Body of pancreas (tissue), 4 donors: ENCODE measurements around the gene MTX3. TPM values are rescaled to one million over a fixed set of nuclear protein-coding genes. Genes with fewer than 3 reads are reported as not detected.

Experiments used
- ATAC-seq: fragments of 150-250 bp; one replicate; pipeline ENCODE4 v1.9.1; 2016
- DNase-seq, 4 donors: peaks; one replicate each; pipeline ENCODE4 v3.0.0-alpha.2; 2019
- H3K27ac ChIP-seq, 4 donors: fragments of 200-600 bp; sonication (generic); 1 replicate in 3 of 4; 2 replicates in 1 of 4; pipeline versions ENCODE4 v1.5.1 to v1.6.1; 2016 to 2019; ENCODE audit warnings: mild to moderate bottlenecking in 1 of 4, mixed read lengths in 1 of 4, moderate library complexity in 1 of 4
- H3K27me3 ChIP-seq, 2 donors: fragments of 200-600 bp; sonication (generic); one replicate each; pipeline ENCODE4 v1.6.0; 2016; ENCODE audit warnings: mild to moderate bottlenecking in 1 of 2
- H3K36me3 ChIP-seq, 2 donors: fragments of 200-600 bp; sonication (generic); replicated peaks in 1 of 2; 2 replicates each; pipeline ENCODE4 v1.5.1; 2016; ENCODE audit warnings: low read depth in 2 of 2; ENCODE audit not compliant: insufficient read depth in 1 of 2
- H3K4me1 ChIP-seq: fragments of 200-600 bp; sonication (generic); one replicate; pipeline ENCODE4 v1.6.0; 2016
- H3K4me3 ChIP-seq, 2 donors: fragments of 200-600 bp; sonication (generic); 1 replicate in 1 of 2; 2 replicates in 1 of 2; pipeline ENCODE4 v1.5.1; 2016 to 2019
- H3K9me3 ChIP-seq, 3 donors: fragments of 200-600 bp; sonication (generic); 1 replicate in 2 of 3; 2 replicates in 1 of 3; pipeline ENCODE4 v1.5.1; 2016
- POLR2A ChIP-seq, 3 donors: fragments of 450-650 bp; IDR thresholded peaks; one replicate each; pipeline ENCODE4 v1.6.1; 2016; ENCODE audit warnings: antibody characterized with exemption in 3 of 3, mild to moderate bottlenecking in 2 of 3
- WGBS, 2 donors: methylation state at CpG; one replicate each; pipeline ENCODE4 v1.1.5; 2017; 5-methylcytosine and 5-hydroxymethylcytosine counted together
- intact Hi-C: fragments of 100-400 bp; cut with DNase I; formaldehyde crosslinking; loops from one replicate; pipeline ENCODE4 v1.15.1; 2023
- total RNA-seq, 2 donors: library from RNA; depleted of rRNA; stranded (reverse); fragments of >200 nt; gene quantifications; one replicate each; pipeline ENCODE4 v1.1.0, GENCODE V29; 2016
- TF ChIP-seq, protein P1 (sequence below), 7 experiments: fragments of 450-650 bp in 4 of 7; fragments of 200-600 bp in 3 of 7; sonication (generic) in 3 of 7; IDR thresholded peaks; one replicate each; pipeline ENCODE4 v1.5.1; 2016 to 2019; ENCODE audit warnings: antibody characterized with exemption in 7 of 7

Gene MTX3
- total RNA-seq, 2 donors from 2014 or later, result 5.6 to 9.1 TPM

DNA sequence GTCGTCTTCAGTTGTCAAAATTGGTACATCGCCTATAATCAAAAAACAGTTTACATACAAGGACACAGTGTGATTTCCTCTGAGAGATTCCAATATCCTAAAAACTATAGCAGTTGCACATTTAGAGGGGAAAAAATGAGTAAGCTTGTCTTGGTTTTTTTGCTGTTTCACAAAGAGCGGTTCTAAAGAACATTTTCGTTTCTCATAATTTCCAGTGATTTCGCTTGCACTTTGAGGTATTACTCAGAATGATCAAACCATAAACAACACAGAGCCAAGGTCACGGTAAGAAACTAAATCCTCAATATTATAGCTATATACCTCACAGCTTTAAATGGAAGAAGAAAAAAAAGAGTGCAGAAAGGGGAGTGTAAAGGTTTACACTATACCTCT lies 861 bp downstream of the MTX3 start:
- intact Hi-C loops, result no loop called here
- Histone ChIP-seq H3K27ac (peak overlapping the region in 1 of 4 donors; percentile 67), H3K4me1 (peaks cover 15% of the 10 kb centered on the region), H3K27me3 (no peaks in the 10 kb centered on the region), H3K4me3 (peak overlapping the region in 1 of 2 donors; percentile 99), H3K9me3 (no peaks in the 10 kb centered on the region), H3K36me3 (peaks cover 0 to 10% of the 10 kb centered on the region in 2 donors)
- ATAC-seq, result no peak
- no peak for DNase-seq
- 69 to 78% methylated on average over 6 of the region's 6 CpGs for WGBS, 2 donors
- TF ChIP-seq, protein P1, sequence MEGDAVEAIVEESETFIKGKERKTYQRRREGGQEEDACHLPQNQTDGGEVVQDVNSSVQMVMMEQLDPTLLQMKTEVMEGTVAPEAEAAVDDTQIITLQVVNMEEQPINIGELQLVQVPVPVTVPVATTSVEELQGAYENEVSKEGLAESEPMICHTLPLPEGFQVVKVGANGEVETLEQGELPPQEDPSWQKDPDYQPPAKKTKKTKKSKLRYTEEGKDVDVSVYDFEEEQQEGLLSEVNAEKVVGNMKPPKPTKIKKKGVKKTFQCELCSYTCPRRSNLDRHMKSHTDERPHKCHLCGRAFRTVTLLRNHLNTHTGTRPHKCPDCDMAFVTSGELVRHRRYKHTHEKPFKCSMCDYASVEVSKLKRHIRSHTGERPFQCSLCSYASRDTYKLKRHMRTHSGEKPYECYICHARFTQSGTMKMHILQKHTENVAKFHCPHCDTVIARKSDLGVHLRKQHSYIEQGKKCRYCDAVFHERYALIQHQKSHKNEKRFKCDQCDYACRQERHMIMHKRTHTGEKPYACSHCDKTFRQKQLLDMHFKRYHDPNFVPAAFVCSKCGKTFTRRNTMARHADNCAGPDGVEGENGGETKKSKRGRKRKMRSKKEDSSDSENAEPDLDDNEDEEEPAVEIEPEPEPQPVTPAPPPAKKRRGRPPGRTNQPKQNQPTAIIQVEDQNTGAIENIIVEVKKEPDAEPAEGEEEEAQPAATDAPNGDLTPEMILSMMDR (IDR thresholded peaks at IDR 0.05), result no peak
- TF ChIP-seq POLR2A (IDR thresholded peaks at IDR 0.05), result no peak

- Histone ChIP-seq H3K36me3 (peaks cover 0 to 19% of the 10 kb centered on the region in 2 donors), H3K27ac (no peak overlapping the region), H3K27me3 (no peaks in the 10 kb centered on the region), H3K4me1 (peaks cover 8% of the 10 kb centered on the region), H3K9me3 (no peaks in the 10 kb centered on the region), H3K4me3 (no peak overlapping the region)
- ATAC-seq (no peak), DNase-seq (no peak)
- intact Hi-C loops, result no loop called here
- no peak for TF ChIP-seq POLR2A (IDR thresholded peaks at IDR 0.05)
- TF ChIP-seq, protein P1 (IDR thresholded peaks at IDR 0.05), result no peak
Observed at GRCh38 chr5:79986260-79986659, 4.8 kb downstream of the MTX3 start.

DNA sequence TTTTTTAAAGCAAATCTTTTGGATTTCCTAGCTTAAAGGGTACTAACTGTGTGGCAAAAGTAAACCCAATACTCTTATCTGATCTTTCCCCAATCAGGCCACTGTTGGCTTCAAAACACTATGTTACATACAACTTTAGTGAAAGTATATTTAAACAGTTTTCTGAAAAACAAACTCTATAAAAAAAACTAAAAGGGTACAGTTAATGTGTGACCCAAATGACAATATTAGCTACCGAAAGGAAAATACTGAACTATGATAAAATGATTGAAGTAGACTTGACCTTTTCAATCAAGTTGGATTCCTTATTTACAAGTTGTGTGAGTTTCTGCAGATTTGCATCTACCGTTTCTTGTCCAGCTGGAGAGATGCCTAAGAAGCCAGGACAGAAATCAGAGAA lies 5.8 kb downstream of the MTX3 start:
- Histone ChIP-seq H3K9me3 (no peaks in the 10 kb centered on the region), H3K36me3 (peaks cover 0 to 20% of the 10 kb centered on the region in 2 donors), H3K4me3 (no peak overlapping the region), H3K27ac (no peak overlapping the region), H3K27me3 (no peaks in the 10 kb centered on the region), H3K4me1 (peaks cover 4% of the 10 kb centered on the region)
- WGBS, 2 donors, result 25 to 26% methylated on average over 2 of the region's 2 CpGs
- TF ChIP-seq, protein P1 (IDR thresholded peaks at IDR 0.05), result no peak
- no peak for TF ChIP-seq POLR2A (IDR thresholded peaks at IDR 0.05)
- ATAC-seq (no peak), DNase-seq (no peak)
- intact Hi-C loops, result no loop called here

GRCh38 chr5:79984363-79984762 lies 6.7 kb downstream of the MTX3 start:
- Histone ChIP-seq H3K27me3 (no peaks in the 10 kb centered on the region), H3K36me3 (peaks cover 0 to 20% of the 10 kb centered on the region in 2 donors), H3K4me1 (no peaks in the 10 kb centered on the region), H3K9me3 (no peaks in the 10 kb centered on the region), H3K4me3 (no peak overlapping the region), H3K27ac (no peak overlapping the region)
- TF ChIP-seq, protein P1 (IDR thresholded peaks at IDR 0.05), result no peak
- TF ChIP-seq POLR2A (IDR thresholded peaks at IDR 0.05), result no peak
- ATAC-seq (no peak), DNase-seq (no peak)
- intact Hi-C loops, result no loop called here

DNA sequence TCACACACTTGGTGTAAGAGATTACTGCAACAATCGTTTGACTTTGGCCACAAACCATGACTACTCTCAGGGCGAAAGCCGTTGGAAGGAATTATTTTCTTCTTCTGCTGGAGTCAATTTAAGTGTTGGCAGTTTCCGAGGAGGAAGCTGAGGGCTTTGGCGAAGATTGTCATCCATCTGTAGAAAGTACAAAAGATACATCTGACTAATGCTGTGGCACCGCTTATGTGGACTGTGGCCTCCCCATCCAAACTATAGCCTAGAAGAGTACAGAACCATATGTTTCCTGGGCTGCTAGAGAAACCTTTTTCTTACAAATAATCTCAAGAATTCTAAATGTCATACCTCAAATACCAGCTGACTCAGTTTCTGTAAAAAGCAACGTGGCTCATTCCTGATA lies 7.4 kb downstream of the MTX3 start:
- no peaks in the 10 kb centered on the region for H3K27me3 ChIP-seq
- TF ChIP-seq POLR2A (IDR thresholded peaks at IDR 0.05), result no peak
- TF ChIP-seq, protein P1 (IDR thresholded peaks at IDR 0.05), result no peak
- ATAC-seq (no peak), DNase-seq (no peak)
- no peaks in the 10 kb centered on the region for H3K4me1 ChIP-seq
- intact Hi-C loops, result no loop called here
- WGBS, 2 donors, result 91 to 94% methylated on average over 7 of the region's 7 CpGs
- peaks cover 0 to 18% of the 10 kb centered on the region in 2 donors for H3K36me3 ChIP-seq
- H3K9me3 ChIP-seq, result no peaks in the 10 kb centered on the region
- no peak overlapping the region for H3K27ac ChIP-seq
- H3K4me3 ChIP-seq, result no peak overlapping the region
